Left lung (tissue), 10 donors: ENCODE results near the gene ZNF189. TPM values are rescaled to one million over a fixed set of nuclear protein-coding genes. Genes with fewer than 3 reads are reported as not detected.

Experiments
- ATAC-seq: fragments of 200-7000 bp; cut with Tn5 transposase; one replicate; pipeline ENCODE4 v1.9.1; 2020; ENCODE audit warnings: moderate library complexity
- DNase-seq, 4 donors: peaks; one replicate each; pipeline ENCODE4 v3.0.0-alpha.2; 2013 to 2020
- H3K27ac ChIP-seq, 2 donors: fragments of 200-600 bp; sonication (generic) in 1 of 2; one replicate each; pipeline versions ENCODE4 v1.5.0 to v1.8.0; 2020 to 2021
- H3K27me3 ChIP-seq, 2 donors: fragments of 200-600 bp; sonication (generic) in 1 of 2; one replicate each; pipeline versions ENCODE4 v1.5.0 to v1.8.0; 2020 to 2021
- H3K36me3 ChIP-seq, 2 donors: fragments of 200-600 bp; sonication (generic) in 1 of 2; one replicate each; pipeline versions ENCODE4 v1.5.0 to v1.8.0; 2020 to 2021
- H3K4me1 ChIP-seq, 2 donors: fragments of 200-600 bp; one replicate each; pipeline ENCODE4 v1.8.0; 2021
- H3K4me3 ChIP-seq, 2 donors: fragments of 200-600 bp; sonication (generic) in 1 of 2; one replicate each; pipeline versions ENCODE4 v1.5.0 to v1.8.0; 2020 to 2021; ENCODE audit warnings: mild to moderate bottlenecking in 1 of 2
- H3K9me3 ChIP-seq, 2 donors: fragments of 200-600 bp; sonication (generic) in 1 of 2; one replicate each; pipeline versions ENCODE4 v1.5.0 to v1.8.0; 2020 to 2021
- CTCF ChIP-seq, 2 donors: fragments of 200-600 bp; sonication (generic) in 1 of 2; IDR thresholded peaks; one replicate each; pipeline versions ENCODE4 v1.5.0 to v1.8.0; 2021; ENCODE audit warnings: antibody characterized with exemption in 2 of 2
- intact Hi-C, 2 donors: fragments of 100-400 bp; cut with DNase I; formaldehyde crosslinking; loops; one replicate each; pipeline versions ENCODE4 v1.11.2 to v1.14.2; 2022
- polyA plus RNA-seq, 6 donors: library from polyadenylated mRNA; unstranded; fragments of 120-200 nt; gene quantifications; one replicate each; pipeline ENCODE4 v1.2.1, GENCODE V29; 2013; ENCODE audit not compliant: insufficient read length in 6 of 6
- total RNA-seq, 2 donors: library from RNA; stranded (reverse); fragmentation: NEBNext Ultra II Directional; extraction: Animal tissue kit (Norgen Biotek cat#: 25700); gene quantifications; one replicate each; pipeline ENCODE4 v1.2.1, GENCODE V29; 2021
- donor health status: DM: no; HTN: yes; CAD: no.
- donor health status: DM: no; HTN: no; CAD: no.

The ZNF189 gene
- total and polyA plus RNA-seq, 8 donors: 15.7 to 45.1 (median 37.9) TPM

- Histone ChIP-seq H3K27ac (no peak overlapping the region), H3K36me3 (peaks cover 13 to 64% of the 10 kb centered on the region in 2 donors), H3K4me3 (no peak overlapping the region), H3K4me1 (no peaks in the 10 kb centered on the region), H3K27me3 (no peaks in the 10 kb centered on the region), H3K9me3 (peaks cover 27 to 98% of the 10 kb centered on the region in 2 donors)
- DNase-seq (no peak), ATAC-seq (no peak)
- intact Hi-C loops: no loop called here
- TF ChIP-seq CTCF (IDR thresholded peaks at IDR 0.05): no peak
Observed at GRCh38 chr9:101408374-101409078, 9.9 kb downstream of the ZNF189 start.

GRCh38 chr9:101409079-101409477 lies 10.4 kb downstream of the ZNF189 start:
- Histone ChIP-seq H3K4me1 (no peaks in the 10 kb centered on the region), H3K4me3 (no peak overlapping the region), H3K36me3 (peaks cover 13 to 58% of the 10 kb centered on the region in 2 donors), H3K9me3 (peaks cover 27 to 98% of the 10 kb centered on the region in 2 donors), H3K27ac (no peak overlapping the region), H3K27me3 (no peaks in the 10 kb centered on the region)
- ATAC-seq (no peak), DNase-seq (no peak)
- TF ChIP-seq CTCF (IDR thresholded peaks at IDR 0.05): no peak
- intact Hi-C loops: no loop called here

- no peak overlapping the region for H3K4me3 ChIP-seq
- DNase-seq (no peak), ATAC-seq (no peak)
- no peak overlapping the region for H3K27ac ChIP-seq
- TF ChIP-seq CTCF (IDR thresholded peaks at IDR 0.05): no peak
- H3K9me3 ChIP-seq: peaks cover 2 to 86% of the 10 kb centered on the region in 2 donors
- intact Hi-C loops: no loop called here
- no peaks in the 10 kb centered on the region for H3K27me3 ChIP-seq
- no peaks in the 10 kb centered on the region for H3K4me1 ChIP-seq
- peaks cover 0 to under 1% of the 10 kb centered on the region in 2 donors for H3K36me3 ChIP-seq
Observed at GRCh38 chr9:101414839-101415238, 16.2 kb downstream of the ZNF189 start.

GRCh38 chr9:101415578-101415977 lies 16.9 kb downstream of the ZNF189 start:
- DNase-seq (no peak), ATAC-seq (no peak)
- Histone ChIP-seq H3K4me1 (no peaks in the 10 kb centered on the region), H3K27me3 (no peaks in the 10 kb centered on the region), H3K4me3 (no peak overlapping the region), H3K27ac (no peak overlapping the region), H3K9me3 (peaks cover 0 to 79% of the 10 kb centered on the region in 2 donors), H3K36me3 (no peaks in the 10 kb centered on the region)
- TF ChIP-seq CTCF (IDR thresholded peaks at IDR 0.05): no peak
- intact Hi-C loops: no loop called here

GRCh38 chr9:101417389-101417788 lies 18.7 kb downstream of the ZNF189 start:
- H3K4me1 ChIP-seq: no peaks in the 10 kb centered on the region
- H3K27ac ChIP-seq: no peak overlapping the region
- peaks cover 0 to 62% of the 10 kb centered on the region in 2 donors for H3K9me3 ChIP-seq
- no peak overlapping the region for H3K4me3 ChIP-seq
- H3K27me3 ChIP-seq: no peaks in the 10 kb centered on the region
- no peak for ATAC-seq
- no peaks in the 10 kb centered on the region for H3K36me3 ChIP-seq
- DNase-seq: no peak
- no peak for TF ChIP-seq CTCF (IDR thresholded peaks at IDR 0.05)
- intact Hi-C loops: no loop called here
